Measurements from ENCODE around the gene GABPB1. TPM values are rescaled to one million over a fixed set of nuclear protein-coding genes. Genes with fewer than 3 reads are reported as not detected.
"Not testable (repeated sequence)": the region's sequence is repeated elsewhere in the genome, so short reads cannot be mapped to it uniquely, and the experiment has no call there.

GABPB1 gene
- 10 to 100 TPM; 16.9 to 20.2 (median 17.8) TPM for total RNA-seq

DNA sequence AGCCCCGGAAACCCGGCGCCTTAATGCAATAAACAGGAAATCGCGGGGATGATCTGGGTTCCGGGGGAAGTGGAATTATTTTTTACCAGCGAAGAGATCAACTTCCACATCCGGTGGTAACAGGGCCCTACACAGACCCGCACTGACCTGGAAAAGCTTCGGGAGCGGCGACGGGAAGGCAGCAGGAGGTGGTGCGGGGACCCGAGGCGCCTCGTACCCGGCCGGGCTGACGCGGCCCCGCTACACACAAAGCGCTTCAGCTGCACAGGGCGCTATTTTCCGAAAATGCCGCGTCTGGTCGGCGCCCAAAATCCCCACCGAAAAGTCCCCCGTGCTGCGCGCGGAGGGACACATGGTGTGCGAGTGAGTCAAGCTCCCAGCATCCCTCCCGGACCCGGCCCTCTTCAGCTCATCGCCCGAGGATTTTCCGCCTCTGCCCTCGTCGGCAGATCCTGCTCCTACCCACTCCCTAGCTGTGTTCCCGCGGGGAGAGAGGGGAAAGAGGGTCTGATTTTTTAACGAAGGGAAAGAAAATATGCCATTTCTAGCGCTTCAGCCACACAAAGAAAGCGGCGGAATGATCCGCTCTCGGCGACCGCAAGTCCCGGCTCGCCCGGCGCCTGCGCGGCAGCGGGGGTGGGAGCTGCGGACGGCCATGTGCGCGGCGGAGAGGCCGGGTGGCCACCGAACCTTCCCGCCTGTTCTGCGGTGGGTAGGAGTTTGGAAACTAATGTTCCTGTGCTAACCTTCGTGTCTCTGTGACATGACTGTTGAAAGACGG is at the start of gene GABPB1:
Gene GABPB1, minus strand, starts transcription at position 361 of the 781 bp plus-strand sequence. CDS start 45,400 bp downstream, outside the sequence.
- WGBS, 2 donors: 0% methylated on average over 66 to 68 of the region's 70 CpGs
- DNase-seq (ENCODE audit: low spot score in 2 of 2): peak; percentile 84 to 96
- peak within 1 kb of the TSS; percentile 98 for H3K4me3 ChIP-seq (ENCODE audit: low read depth, poor library complexity, severe bottlenecking)
- intact Hi-C loops (cut with DNase I; ENCODE audit: low total_unique reads): loop anchor here (10.0 kb wide), 1 partner anchor 70 kb away; the partner anchor contains the start of gene USP8
- TF ChIP-seq POLR2A (IDR thresholded peaks at IDR 0.05): peak in 1 of 2 donors; percentile 80
- TF ChIP-seq, protein P1, sequence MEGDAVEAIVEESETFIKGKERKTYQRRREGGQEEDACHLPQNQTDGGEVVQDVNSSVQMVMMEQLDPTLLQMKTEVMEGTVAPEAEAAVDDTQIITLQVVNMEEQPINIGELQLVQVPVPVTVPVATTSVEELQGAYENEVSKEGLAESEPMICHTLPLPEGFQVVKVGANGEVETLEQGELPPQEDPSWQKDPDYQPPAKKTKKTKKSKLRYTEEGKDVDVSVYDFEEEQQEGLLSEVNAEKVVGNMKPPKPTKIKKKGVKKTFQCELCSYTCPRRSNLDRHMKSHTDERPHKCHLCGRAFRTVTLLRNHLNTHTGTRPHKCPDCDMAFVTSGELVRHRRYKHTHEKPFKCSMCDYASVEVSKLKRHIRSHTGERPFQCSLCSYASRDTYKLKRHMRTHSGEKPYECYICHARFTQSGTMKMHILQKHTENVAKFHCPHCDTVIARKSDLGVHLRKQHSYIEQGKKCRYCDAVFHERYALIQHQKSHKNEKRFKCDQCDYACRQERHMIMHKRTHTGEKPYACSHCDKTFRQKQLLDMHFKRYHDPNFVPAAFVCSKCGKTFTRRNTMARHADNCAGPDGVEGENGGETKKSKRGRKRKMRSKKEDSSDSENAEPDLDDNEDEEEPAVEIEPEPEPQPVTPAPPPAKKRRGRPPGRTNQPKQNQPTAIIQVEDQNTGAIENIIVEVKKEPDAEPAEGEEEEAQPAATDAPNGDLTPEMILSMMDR (IDR thresholded peaks at IDR 0.05): no peak

DNA sequence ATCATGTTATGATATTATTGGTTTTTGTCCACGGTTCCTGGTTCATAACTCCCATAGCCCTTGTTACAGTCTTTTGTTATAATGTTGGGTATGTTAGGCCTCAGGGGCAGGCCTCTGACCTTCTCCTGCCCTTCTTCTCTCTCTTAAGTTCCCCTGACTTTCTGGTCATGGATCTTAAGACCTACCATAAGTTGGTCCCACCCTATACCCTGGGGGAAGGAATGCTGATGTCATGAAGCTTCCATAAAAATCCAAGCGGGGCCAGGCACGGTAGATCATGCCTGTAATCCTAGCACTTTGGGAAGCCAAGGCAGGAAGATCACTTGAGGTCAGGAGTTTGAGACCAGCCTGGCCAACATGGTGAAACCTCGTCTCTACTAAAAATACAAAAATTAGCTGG is 36.6 kb upstream of the GABPB1 start:
- intact Hi-C loops (cut with DNase I; ENCODE audit: low total_unique reads); DNase-seq (ENCODE audit: low spot score in 2 of 2); H3K4me3 ChIP-seq (ENCODE audit: low read depth, poor library complexity, severe bottlenecking): not testable (repeated sequence)
- 46 to 50% methylated on average over 4 of the region's 4 CpGs for WGBS, 2 donors

DNA sequence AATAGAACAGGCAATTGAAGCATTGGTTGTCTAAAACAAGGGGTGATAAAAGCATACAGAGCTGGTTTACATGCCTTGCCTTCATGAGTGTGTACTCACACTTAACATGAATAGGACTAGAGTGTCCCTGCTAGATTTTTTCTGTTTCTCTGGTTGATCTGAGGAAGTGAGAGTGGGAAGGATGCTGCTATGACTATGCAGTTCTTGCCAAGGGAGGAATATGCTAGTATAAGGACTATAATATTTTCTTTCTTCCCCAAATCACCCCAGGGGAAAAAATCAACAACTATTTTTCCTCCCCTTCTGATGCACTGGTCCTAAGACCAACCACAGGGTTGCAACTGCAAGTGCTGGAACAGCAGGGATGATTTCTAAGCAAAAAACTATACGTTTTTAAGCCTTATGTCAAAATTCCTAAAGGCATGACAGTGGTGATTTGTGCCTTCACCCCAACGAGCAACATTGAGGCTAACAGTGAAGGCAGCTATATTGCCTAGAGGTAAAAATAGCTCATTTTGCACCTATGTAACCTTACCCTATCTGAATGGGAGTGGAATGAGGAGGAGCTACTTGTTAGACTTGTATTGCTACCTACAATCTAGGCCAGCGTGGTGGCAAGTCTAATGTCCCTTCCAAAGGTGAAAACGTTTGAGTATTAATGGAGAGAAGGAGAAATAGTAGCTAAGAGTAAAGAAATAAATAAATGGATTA is 35.7 kb upstream of the GABPB1 start:
- no peak for TF ChIP-seq POLR2A (IDR thresholded peaks at IDR 0.05)
- TF ChIP-seq, protein P1 (IDR thresholded peaks at IDR 0.05): no peak
- no peak overlapping the region for H3K4me3 ChIP-seq (ENCODE audit: low read depth, poor library complexity, severe bottlenecking)
- no peak for DNase-seq (ENCODE audit: low spot score in 2 of 2)
- WGBS, 2 donors: 31 to 35% methylated on average over 4 of the region's 4 CpGs
- intact Hi-C loops (cut with DNase I; ENCODE audit: low total_unique reads): no loop called here

DNA sequence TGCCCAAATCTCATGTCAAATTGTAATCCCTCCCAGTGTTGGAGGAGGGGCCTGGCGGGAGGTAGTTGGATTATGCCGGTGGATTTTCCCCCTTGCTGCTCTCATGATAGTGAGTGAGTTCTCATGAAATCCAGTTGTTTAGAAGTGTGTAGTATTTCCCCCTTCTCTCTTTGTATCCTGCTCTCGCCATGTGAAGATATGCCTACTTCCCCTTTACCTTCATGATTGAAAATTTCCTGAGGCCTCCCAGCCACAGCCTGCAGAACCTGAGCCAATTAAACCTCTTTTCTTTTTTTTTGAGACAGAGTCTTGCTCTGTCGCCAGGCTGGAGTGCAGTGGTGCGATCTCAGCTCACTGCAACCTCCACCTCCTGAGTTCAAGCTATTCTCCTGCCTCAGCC is 27.4 kb upstream of the GABPB1 start:
- intact Hi-C loops (cut with DNase I; ENCODE audit: low total_unique reads); H3K4me3 ChIP-seq (ENCODE audit: low read depth, poor library complexity, severe bottlenecking); DNase-seq (ENCODE audit: low spot score in 2 of 2): not testable (repeated sequence)
- 73 to 80% methylated on average over 5 of the region's 5 CpGs for WGBS, 2 donors

DNA sequence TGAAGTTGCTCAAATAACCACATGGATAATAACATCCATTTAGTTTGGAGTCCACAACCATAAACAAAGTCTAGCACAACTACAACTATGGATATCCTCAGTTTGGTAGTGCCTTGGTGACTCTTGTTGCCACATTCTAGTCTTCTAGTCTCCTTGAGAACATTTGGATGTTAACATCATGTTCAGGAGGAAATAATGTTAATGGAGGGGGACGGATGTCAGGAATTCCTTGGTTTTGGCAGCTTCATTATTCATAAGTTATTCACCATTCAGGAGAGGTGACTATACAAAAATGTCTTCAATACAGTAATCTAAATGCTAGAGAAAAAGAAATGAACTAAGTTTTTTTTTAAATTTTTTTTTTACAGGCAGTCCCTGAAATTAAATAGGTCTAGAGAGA is 26.4 kb upstream of the GABPB1 start:
- TF ChIP-seq, protein P1 (IDR thresholded peaks at IDR 0.05): no peak
- no peak for TF ChIP-seq POLR2A (IDR thresholded peaks at IDR 0.05)
- intact Hi-C loops (cut with DNase I; ENCODE audit: low total_unique reads): no loop called here
- no peak for DNase-seq (ENCODE audit: low spot score in 2 of 2)
- 55 to 69% methylated on average over 1 of the region's 1 CpG for WGBS, 2 donors
- no peak overlapping the region for H3K4me3 ChIP-seq (ENCODE audit: low read depth, poor library complexity, severe bottlenecking)

DNA sequence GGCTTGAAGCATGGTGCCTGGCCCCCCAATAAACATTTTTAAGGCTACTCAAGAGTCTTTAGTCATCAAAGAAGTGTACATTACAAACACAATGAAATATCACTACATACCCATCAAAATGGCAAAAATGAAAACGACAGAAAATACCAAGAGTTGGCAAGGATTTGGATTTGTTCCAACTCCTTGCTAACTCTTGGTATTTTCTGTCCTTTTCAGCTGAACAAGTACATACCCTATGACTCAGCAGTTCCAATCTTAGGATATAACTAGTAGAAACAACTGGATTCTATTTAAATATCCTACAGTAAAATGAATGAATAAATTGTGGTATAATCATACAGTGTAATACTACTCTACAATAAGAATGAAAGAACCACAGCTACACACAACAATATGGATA is 25.1 kb upstream of the GABPB1 start:
- no peak for TF ChIP-seq POLR2A (IDR thresholded peaks at IDR 0.05)
- TF ChIP-seq, protein P1 (IDR thresholded peaks at IDR 0.05): no peak
- WGBS, 2 donors: 23 to 44% methylated on average over 1 of the region's 1 CpG
- no peak for DNase-seq (ENCODE audit: low spot score in 2 of 2)
- no peak overlapping the region for H3K4me3 ChIP-seq (ENCODE audit: low read depth, poor library complexity, severe bottlenecking)
- intact Hi-C loops (cut with DNase I; ENCODE audit: low total_unique reads): no loop called here

DNA sequence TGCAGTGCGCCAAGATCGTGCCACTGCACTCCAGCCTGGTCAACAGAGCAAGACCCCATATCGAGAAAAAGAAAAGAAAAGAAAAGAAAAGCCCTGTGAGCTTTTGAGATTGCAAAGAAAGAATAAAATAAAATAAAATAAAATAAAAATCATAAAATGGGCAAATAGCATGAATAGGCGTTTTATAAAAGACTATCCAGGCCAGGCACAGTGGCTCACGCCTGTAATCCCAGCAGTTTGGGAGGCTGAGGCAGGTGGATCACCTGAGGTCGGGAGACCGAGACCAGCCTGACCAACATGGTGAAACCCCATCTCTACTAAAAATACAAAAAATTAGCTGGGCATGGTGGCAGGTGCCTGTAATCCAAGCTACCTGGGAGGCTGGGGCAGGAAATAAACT is 24.4 kb upstream of the GABPB1 start:
- H3K4me3 ChIP-seq (ENCODE audit: low read depth, poor library complexity, severe bottlenecking); DNase-seq (ENCODE audit: low spot score in 2 of 2); intact Hi-C loops (cut with DNase I; ENCODE audit: low total_unique reads): not testable (repeated sequence)
- WGBS, 2 donors: 96 to 97% methylated on average over 7 of the region's 7 CpGs
